Measurements from ENCODE around the gene GPRASP1.
"Not testable (repeated sequence)": the region's sequence is repeated elsewhere in the genome, so short reads cannot be mapped to it uniquely, and the experiment has no call there.

GPRASP1 gene

DNA sequence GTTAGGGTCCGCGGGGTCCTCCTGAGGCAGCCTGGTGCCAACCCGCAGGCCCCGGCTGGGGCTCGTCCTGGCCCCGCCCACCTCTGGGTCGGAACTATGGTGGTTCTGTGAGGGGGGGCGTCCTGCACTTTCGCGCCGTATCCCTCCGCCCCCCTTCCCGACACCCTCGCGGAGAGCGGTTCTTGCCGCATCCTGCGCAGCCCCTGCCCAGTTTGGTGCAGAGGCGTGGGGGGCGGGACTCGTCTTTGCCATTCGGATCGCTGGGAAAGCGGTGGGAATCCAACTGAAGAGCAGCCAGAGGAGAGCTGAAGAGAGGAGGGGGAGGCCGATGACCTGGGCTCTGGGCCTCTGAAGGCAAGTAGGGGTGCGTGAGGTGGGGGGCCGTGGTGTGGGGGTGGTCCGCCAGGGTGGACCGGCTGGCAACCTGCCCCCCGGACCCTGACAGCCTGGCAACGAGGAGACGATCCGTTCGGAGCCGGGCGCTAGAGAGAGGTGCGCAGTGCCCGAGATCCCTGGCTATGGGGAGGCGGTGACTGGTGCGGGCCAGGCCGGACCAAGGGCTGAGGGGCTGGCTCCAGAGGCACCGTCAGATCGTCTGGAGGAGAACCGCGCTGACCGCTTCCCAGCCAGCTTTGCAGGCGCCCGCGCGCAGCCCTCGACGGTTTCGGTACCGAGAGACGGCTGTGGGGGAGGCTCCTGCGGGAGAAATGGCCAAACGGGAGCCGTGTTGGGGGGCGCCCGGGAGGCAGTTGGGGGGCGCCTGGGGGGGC lies at the start of gene GPRASP1:
Gene GPRASP1 (plus strand): TSS at position 242 of the 770 bp plus-strand sequence. CDS start 2,431 bp downstream, outside the sequence.
- no peak for DNase-seq (ENCODE audit: low read depth, low spot score)

- no peak for DNase-seq (ENCODE audit: low read depth, low spot score)
Measured at GRCh38 chrX:102604327-102604726, 47.0 kb upstream of the GPRASP1 start.

DNA sequence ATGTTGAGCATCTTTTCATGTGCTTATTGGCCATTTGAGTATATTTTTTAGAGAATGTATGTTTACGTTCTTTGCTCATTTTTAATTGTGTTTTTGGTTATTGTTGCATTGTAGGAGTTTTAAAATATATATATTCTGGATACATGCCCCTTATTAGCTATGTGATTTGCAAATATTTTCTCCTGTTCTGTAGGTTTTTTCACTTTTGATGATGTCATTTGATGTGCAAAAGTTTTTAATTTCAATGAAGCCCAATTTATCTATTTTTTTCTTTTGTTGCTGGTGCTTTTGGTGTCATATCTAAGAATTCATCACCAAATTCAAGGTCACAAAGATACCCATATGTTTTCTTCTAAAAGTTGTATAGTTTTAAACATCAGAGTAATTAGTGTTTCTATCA lies 45.2 kb upstream of the GPRASP1 start:
- DNase-seq (ENCODE audit: low read depth, low spot score) = no peak

- DNase-seq (ENCODE audit: low read depth, low spot score) = no peak
Measured at GRCh38 chrX:102610905-102611304, 40.4 kb upstream of the GPRASP1 start.

- DNase-seq (ENCODE audit: low read depth, low spot score) = no peak
Measured at GRCh38 chrX:102624105-102624504, 27.2 kb upstream of the GPRASP1 start.

GRCh38 chrX:102627640-102628039 lies 23.6 kb upstream of the GPRASP1 start:
- DNase-seq (ENCODE audit: low read depth, low spot score) = no peak

- DNase-seq (ENCODE audit: low read depth, low spot score) = no peak
Measured at GRCh38 chrX:102637561-102637960, 13.7 kb upstream of the GPRASP1 start.

DNA sequence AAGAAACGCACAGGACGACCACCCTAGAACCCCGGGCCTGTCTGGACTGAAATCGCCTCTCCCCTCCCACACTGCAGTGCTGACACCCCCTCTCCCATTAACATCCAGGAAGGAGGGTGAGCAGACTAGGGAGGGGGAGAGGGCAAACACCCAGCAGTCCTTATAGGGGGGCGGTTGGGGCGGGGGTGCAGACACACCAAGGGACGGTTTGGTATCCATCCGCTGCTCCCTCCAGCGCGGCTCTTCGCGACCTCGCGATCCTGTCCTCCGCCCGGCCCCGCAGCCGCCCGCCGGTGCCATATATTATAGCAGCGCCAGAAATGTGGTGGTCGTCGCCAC lies 411 bp upstream of the GPRASP1 start:
- no peak for DNase-seq (ENCODE audit: low read depth, low spot score)

GRCh38 chrX:102652031-102652688 lies 877 bp downstream of the GPRASP1 start:
- no peak for DNase-seq (ENCODE audit: low read depth, low spot score)

GRCh38 chrX:102654696-102655095 lies 3.4 kb downstream of the GPRASP1 start:
- no peak for DNase-seq (ENCODE audit: low read depth, low spot score)

- DNase-seq (ENCODE audit: low read depth, low spot score) = no peak
Measured at GRCh38 chrX:102658556-102658955, 7.3 kb downstream of the GPRASP1 start.

DNA sequence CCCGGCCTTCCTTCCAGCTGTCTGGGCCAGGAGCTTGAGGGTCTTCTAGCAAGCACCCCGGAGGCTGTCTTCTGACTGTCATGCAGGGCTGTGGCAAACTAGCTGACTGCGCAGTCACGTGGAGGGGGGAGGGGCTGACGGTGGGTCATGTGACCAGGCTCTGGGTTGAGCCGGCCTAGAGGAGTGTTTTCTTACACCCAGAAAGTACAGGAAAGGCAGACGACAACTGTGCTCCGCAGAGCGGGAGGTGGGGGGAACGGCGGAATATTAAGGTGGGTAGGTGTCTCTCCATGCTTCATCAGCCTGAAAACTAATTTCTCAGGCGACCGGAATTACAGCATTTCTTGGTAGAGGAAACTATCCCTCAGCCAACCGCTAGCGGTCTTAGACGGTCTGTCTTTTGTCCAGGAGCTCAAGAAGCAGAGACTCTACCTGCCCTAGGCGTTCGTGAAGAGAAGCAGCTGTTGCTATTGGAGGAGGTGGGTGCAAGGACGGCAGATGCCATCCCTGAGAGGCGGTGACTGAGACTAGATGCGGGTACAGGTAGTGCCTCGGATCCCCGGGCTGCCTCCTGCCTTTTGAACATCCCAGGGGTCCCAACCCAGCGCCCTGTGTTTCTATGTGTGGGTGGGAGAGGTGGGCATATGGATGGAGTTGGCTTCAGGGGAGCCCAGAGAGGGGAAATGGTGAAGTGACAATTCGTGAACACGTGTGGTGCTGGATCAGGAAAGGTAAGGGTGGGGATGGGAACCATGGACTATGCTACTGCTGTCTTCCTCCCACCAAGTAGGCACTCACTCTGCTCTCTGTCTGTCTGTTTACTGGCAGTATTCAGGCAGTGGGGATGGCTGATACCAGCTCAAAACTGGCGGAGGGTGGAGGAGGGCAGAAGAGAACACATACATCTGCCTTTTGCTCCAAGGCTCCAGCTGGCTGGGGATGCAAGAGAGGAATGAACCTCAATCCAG lies 8.8 kb downstream of the GPRASP1 start:
- DNase-seq (ENCODE audit: low read depth, low spot score) = peak; percentile 31

DNA sequence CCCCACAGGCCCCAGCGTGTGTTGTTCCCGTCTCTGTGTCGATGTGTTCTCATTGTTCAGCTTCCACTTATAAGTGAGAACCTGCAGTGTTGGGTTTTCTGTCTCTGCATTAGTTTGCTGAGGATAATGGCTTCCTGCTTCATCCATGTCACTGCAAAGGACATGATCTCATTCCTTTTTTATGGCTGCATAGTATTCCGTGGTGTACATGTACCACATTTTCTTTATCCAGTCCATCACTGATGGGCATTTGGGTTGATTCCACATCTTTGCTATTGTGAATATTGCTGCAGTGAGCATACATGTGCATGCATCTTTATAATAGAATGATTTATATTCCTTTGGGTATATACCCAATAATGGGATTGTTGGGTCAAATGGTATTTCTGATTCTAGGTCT lies 12.5 kb downstream of the GPRASP1 start:
- not testable (repeated sequence) for DNase-seq (ENCODE audit: low read depth, low spot score)

DNA sequence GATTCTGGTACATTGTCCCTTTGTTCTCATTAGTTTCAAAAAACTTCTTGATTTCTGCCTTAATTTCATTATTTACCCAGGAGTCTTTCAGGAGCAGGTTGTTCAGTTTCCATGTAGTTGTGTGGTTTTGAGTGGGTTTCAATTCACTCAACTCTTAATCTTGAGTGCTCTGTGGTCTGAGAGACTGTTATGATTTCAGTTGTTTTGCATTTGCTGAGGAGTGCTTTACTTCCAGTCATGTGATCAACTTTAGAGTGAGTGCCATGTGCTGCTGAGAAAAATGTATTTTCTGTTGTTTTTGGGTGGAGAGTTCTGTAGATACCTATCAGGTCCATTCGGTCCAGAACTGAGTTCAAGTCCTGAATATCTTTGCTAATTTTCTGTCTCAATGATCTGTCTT lies 15.8 kb downstream of the GPRASP1 start:
- not testable (repeated sequence) for DNase-seq (ENCODE audit: low read depth, low spot score)

DNA sequence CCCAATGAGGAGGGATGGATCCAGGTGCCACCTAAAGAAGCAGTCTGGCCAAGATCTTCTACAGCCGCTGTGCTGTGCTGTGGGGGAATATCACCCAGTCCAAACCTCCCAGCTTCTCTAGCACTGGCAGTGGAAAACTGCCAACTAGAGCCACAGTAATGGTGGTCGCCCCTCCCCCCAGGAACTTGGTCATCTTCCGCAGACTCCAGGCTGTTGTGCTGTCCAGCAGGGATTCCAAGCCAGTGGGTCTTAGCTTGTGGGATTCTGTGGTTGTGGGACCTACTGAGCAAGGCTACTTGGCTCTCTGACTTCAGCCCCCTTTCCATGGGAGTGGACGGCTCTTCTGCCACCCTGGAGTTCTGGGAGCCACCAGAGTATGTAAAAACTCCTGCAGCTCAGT lies 18.2 kb downstream of the GPRASP1 start:
- DNase-seq (ENCODE audit: low read depth, low spot score) = no peak

GRCh38 chrX:102672856-102673255 lies 21.6 kb downstream of the GPRASP1 start:
- DNase-seq (ENCODE audit: low read depth, low spot score) = no peak

- not testable (repeated sequence) for DNase-seq (ENCODE audit: low read depth, low spot score)
Measured at GRCh38 chrX:102677479-102677878, 26.2 kb downstream of the GPRASP1 start.

DNA sequence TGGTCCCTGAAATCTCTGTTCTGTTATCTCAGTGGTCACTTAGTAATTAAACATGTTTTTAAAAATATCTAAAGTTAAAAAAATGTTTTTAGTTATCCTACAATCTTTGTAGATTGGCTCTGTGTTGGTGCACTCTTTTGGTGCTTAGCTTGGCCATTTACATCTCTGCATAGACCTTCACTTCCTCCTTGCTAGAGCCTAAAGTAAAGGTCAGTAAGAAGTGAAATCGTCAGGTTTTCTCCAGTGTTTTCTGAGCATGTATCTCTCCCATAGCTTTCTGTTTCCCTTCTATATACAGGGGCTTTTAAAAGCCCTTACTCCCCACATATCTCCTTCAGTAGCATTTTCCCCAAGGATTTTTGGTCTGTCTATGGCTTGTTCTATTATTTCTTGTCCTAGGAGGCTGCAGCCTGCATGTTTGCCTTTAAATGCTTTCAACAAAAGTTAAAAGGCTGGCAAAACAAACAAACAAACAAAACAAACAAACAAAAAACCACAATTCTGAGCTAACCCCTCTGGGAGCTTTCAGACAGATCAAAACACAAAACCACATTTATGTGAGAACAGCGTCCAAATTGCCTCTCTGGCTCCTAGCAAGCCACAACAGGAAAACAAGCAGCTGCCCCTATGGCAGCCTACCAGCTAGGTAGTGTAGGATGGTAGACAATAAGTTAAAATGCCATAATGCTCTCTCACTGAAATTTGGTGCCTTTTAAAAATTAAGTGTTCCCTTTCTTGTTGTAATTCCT lies 33.7 kb downstream of the GPRASP1 start:
- no peak for DNase-seq (ENCODE audit: low read depth, low spot score)

GRCh38 chrX:102694749-102695148 lies 43.5 kb downstream of the GPRASP1 start:
- DNase-seq (ENCODE audit: low read depth, low spot score) = no peak

DNA sequence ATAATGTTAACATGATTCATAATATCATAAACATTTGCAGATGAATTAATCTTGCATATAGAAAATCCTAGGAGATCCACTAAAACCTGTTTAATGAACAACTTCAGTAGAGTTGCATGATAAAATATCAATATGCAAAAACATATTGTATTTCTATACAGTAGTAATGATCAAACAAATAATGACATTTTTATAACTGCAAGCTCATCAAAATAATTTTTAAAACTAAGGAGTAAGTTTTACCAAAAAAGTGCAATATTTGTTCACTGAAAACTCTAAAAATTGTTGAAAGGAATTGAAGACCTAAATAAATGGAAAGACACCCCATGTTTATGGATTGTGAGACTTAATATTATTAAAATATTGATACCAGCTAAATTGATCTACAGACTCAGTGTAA lies 45.0 kb downstream of the GPRASP1 start:
- DNase-seq (ENCODE audit: low read depth, low spot score) = no peak

- no peak for DNase-seq (ENCODE audit: low read depth, low spot score)
Measured at GRCh38 chrX:102697494-102697893, 46.2 kb downstream of the GPRASP1 start.
